GM21360 (cell line): ENCODE results near the gene PARD3.

ENCODE experiments used
- ATAC-seq: cut with Tn5 transposase; IDR thresholded peaks from one replicate; pipeline ENCODE4 v1.9.1; 2021; ENCODE audit warnings: mild to moderate bottlenecking, moderate library complexity; ENCODE audit not compliant: unreplicated experiment

Gene PARD3

DNA sequence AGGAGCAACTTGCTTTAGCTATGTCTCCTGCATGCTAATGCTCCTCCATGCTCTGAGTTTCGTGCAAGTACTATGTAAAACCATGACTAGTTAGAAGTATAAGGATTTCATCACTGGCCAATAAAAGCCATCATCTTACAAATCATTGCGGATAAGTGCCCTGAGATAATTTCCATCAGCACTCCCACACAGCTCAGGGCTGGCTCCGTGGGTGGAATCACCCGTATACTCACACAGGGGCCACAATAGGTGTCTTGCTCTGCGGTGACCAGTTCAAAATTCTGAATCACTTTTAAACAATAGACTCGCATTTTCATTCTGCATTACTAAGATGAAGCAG is 227.4 kb downstream of the PARD3 start:
- ATAC-seq, result no peak

DNA sequence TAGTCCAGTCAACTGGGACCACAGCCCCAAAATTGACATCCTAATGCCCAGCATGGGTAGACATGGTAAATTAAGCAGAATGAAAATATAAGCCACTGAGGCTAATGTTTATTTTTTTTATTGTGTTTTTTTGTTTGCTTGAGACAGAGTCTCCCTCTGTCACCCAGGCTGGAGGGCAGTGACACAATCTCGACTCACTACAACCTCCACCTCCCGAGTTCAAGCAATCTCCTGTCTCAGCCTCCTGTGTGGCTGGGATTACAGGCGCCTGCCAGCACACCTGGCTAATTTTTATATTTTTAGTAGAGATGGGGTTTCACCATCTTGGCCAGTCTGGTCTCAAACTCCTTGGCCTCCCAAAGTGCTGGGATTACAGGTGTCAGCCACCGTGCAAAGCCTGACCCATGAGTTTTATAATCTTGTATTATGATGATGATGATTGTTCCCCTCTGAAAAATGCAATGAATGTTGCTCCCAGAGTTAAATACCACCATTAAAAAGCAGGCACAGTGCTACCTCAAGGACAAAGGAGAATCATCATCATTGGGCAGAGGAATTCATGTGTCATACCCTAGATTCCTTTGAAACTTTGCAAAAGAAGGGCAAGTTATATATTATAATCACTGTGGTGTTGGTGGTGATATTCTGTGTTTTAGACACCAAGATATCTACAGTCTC is 228.0 kb downstream of the PARD3 start:
- ATAC-seq, result no peak

DNA sequence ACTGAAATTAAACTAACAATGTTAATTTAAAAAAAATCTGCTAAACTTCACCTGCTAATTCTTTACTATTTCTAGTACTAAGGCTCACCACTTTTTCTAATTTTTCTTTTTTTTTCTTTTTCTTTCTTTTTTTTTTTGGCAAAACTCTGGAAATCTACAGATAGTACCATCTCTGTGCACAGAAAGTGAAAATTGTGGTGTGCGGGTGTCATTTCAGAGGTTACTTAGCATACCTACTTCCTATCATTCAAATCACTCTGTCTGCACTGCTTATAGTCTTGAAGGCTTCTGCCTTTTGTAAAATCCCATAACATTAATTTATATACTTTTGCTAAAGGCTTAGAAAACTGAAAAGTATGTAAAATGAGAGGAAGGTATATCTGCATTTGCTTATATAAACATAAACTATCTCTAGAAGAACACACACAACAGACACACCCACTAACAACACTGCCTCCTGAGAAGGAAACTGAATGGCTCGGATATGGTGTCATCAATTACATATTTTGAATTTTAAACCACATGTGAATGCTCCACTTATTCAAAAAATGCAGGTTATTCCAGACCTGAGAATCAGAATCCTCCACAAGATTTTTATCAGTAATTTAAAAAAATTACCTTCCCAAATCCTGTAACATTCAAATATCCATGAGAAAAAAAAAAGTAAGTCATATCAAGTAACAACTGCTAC is 229.5 kb downstream of the PARD3 start:
- ATAC-seq, result no peak

DNA sequence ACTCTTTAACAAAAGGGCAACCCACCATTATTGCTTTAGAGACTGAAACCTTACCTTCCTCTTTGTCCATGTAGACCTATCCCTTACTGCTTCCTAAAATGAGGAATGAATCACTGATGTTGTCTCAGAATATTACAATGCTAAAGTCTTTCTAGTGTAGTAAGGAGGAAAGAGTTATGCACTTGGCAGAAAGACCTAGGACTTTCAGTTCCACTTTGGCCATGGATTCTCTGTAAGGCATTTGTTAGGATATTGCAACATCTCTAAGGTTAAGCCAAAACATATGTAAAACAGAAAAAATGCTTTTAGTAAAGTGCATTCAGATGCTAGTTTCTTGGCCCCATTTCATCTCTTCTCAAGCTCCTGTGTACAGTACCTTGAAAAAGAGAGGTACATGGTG is 230.9 kb downstream of the PARD3 start:
- ATAC-seq, result no peak

DNA sequence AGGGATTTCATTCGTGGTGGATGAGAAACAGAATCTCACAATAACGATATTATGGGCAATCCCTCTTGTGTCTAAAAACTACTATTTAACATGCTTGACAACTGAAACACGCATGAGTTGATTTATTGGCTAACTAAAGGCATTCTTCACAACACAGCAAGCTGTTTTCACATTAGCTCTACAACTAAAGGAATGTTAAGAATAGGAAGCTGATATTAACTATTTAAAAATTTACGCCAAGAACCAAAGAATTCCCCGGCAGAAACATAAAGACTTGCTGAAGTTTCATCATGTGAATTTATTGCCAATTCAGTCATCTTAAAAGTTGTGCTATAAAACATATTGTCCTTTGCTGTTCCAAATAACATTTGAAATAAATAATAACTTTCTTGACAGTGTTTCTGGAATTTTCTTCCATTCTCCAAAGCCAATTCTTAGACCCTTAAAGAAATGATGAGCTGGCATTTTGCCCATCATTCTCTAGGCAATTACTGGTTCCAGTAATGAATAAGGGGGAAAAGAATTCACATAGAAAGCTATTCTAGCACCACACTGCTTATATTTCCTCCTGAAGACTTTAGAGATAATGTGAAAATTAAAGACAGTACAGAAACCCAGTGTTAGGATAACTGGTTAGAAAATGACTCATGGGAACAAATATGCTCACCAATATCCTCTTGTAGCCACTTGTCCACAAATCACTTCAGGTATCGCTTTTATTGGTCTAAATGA is 233.1 kb downstream of the PARD3 start:
- ATAC-seq, result no peak

DNA sequence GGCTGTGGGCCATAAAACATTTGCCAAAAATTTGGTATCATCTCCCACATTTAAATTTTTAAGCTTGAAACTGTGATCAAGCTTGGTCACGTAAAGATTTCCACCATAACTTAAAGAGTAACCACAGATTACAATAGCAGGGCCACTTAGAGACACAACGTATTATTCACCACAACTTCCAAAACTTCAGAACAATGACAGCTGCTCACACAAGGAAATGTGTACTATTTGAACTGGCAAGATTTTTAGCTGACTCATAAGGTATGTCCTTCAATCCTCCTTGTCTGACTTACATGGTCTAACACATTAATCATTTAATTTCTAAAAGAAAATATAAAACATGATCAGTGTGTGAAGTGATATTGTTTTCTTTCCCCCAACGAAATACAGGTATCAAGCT is 234.5 kb downstream of the PARD3 start:
- ATAC-seq, result no peak

DNA sequence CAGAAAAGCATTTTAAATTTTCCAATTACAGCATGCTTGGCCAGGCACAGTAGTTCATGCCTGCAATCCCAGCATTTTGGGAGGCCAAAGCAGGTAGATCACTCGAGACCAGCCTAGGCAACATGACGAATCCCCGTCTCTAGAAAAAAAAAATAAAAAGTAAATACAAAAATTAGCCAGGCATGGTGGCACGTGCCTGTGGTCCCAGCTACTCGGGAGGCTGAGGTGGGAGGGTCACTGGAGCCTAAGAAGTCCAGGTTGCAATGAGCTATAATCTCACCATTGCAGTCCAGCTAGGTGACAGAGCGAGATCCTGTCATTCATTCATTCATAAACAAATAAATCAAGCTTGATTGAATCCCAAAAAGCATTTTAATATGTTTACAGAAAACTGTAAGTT is 234.9 kb downstream of the PARD3 start:
- no peak for ATAC-seq

DNA sequence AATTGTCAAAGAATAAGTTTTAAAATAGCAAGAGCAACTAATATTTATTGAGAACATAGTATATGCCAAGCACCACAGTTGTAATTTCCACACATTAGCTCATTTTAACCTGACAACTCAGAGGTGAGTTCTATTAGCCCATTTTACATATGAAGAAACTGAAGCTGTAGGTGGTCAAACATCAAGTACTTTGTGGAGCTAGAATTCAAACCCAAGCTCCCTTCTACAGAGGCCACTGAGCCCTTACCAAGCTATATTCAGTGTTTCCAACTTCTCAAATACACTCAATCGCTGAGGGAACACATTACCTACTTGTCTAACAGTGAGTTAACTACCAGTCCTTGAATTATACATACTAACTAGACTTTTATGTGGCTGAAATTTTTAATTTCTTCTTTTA is 236.6 kb downstream of the PARD3 start:
- ATAC-seq, result no peak

DNA sequence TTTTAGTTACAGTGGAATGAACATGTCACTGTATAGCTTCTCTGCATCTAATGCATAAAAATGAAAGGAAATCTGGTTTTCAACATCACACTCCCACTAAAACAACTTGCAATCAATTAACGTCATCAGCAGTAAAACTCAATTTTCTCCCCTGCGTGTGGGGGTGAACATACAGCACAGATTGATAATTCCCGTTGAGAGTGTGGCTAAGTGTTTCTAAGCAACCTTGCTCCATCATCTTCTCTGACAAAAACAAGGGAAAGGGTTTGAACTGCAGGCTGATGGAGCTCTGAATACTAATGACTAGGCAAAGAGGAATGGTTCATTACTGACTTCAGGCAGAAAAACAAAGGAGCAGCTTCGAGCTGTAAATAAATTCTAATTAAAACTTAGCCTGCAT is 238.3 kb downstream of the PARD3 start:
- ATAC-seq, result no peak

DNA sequence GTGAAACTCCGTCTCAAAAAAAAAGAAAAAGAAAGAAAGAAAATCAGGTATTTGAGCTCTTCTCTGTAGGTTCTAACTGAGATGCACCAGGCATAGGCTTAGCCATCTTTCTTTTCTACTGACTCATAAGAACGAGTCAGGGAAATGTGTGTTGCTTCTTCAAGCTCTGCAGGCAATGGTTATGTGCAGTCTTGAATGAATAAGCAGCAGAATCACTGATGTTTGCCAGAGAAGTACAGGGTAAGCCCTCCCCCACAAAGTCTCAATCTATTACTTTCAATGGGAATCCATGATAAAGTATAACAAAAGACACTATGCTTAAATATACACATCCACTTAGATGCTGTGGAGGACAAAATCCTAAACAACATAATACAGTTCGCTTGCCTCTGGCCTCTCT is 239.2 kb downstream of the PARD3 start:
- ATAC-seq, result no peak

DNA sequence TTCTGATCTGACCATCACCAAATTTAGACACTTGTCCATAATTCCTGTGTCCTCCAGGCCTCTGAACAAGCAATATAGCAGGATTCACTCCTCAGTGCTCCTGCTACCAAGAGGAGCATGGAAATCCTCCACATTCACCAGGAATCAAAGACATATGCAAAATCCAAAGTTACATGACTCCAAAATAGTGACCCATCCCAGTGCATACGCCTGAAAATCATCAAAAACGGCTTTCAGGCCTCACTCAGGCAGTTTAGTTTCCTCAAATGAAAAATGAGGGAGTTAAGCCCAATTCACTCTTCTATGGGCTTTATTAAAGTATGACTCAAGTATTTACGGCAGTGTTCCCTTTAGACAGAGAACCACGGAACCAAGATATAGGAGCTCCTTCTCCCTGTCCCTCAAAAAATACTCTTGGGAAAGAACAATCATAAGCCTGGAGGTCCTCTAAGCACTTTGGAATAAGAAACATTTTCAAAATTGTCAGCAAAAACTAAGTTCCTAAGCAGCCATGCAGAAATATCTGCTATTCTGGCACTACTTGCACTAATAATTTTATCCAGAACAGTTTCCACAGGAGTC is 240.7 kb downstream of the PARD3 start:
- no peak for ATAC-seq

DNA sequence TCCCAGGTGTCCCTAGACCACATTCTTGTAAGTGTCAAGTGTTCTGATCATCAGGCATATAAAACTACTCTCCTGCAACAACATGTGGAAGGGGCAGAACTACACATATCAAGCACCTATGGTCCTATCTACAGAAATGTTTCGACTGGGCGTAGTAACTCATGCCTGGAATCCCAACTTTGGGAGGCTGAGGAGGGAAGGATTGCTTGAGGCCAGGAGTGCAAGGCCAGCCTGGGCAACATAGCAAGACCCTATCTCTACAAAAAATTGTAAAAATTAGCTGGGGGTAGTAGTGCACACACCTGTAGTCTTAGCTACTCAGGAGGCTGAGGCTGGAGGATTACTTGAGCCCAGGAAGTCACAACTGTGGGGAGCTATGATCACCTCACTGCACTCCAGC is 244.2 kb downstream of the PARD3 start:
- ATAC-seq, result no peak

DNA sequence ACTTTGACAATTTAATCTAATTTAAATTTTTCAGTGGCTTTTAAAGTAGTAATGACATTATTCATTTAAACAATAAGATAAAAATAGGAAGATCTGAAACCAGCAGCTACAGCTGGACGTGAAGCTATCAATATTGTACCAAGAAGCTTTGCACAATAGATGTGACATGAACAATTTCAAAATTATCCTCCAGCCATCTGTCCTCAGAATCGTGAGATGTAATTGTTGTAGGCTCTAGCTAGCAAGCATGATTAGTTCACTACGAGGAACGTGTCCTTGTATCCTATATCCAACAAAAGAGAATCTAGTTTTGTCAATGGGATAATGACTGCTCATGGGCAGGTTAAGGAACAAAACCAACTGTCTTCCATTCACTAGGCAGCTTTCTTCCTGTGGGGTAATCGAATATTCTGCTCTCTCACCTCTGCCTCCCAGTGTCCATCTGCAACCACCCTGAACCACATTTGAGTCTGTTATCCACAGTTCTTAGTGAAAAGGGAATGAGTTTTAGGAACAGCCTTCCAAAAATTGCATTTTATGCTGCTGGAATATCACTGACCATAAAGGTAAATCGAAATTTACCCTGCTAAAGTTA is 247.3 kb downstream of the PARD3 start:
- ATAC-seq, result no peak

DNA sequence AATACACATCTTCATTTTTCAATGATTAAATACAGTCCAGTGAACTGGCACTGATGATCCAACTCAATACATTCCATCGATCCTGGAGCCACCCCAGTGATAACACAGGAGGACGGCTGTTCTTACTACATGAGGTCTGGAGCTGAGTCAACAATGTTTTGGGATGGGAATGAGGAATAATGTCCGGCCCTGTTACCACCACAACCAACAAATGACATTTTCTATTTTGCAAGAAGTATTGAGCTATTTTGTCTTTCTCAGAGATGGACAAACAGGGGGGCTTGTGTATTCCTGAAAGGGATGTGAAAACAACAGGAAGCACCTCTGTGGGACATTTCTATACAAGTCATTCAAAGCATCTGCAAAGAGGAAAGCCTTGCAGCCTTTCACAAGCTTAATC is 249.2 kb downstream of the PARD3 start:
- no peak for ATAC-seq

DNA sequence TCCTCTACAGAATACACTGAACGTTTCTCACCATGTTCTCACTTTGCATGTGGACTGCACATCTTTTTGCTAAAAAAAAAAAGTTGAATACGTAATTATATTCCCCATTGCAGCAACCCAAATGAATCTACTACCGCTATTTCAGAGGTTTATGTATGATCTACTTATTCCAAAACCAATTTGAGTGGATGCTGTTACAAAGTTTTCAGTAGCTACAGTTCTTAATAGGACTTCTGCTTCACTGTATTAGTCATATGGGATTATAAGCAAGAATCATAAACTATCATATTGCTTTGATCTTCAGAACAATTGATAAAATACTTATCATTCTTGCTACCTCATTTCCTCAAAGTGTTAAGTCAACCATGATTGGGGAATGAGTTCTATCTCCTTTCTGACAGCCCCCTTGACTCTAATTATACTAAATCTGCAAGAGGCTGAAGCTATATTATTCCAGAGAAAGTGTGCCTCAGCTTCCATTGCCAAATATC is 257.0 kb downstream of the PARD3 start:
- no peak for ATAC-seq

DNA sequence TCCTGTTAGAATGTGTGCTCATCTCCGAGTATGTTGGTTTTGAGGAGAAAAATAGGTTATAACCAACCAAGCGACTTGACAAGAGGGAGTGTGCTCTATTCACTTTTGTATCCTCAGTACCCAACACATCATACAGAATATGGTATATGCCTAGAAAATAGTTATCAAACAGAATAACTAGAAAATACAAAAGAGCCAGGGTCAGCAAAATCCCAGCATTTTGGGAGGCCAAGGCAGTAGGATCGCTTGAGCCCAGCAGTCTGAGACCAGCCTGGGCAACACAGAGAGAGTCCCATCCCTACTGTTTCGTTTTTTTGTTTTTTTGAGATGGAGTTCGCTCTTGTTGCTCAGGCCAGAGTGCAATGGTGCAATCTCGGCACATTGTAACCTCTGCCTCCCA is 257.9 kb downstream of the PARD3 start:
- no peak for ATAC-seq

DNA sequence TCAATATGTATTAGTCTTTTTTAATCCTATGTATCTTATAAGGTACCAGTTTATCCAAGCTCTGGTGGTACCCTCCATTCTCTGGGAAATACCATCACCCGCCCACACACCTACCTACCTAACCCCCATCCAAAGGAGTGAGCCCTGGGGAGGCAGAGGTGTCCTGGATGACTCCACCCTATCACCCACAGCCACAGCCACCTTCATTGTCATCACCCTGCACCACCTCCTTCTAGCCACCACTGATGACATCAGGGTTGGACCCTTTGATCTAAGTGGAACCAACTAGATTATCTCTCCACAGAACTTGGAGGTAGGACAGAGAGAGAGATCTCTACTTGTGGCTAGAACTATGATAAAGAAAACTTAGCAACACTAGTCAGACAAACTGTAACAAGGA is 259.4 kb downstream of the PARD3 start:
- ATAC-seq, result no peak

DNA sequence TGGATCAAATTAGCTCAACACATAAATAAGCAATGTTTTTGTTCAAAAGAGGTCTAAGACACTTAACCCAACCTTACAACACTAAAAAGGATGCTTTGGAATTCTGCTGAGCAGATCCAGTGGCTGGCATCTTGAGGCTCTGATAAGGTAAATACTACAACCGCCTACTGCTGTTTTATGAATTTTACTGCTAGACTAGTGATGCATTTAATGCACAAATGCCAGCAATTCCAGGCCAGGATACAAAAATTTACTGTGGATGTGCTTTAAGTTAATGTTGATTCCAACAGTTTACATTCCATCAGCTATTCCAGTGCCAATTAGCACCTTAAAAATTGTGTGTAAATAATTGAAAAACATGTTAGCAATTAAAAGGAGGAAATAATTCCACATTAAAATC is 261.3 kb downstream of the PARD3 start:
- ATAC-seq, result no peak

DNA sequence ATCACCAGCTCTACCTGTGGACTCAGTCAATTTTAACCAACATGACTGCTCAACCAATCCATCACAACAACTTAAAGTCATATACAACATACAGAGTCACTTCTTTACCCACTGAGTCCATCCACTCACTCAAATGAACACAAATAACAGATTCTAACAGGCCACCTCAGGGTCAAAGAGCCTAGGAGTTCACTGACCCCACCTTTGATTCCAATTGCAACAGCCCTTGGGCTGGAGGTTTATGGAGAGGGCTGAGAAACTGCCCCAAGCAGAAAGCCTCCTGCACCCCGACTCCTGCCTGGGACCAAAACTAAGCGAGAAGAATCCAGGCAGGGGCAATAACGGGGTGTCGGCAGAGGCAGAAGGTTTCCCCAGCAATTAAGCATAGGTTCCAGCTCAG is 263.8 kb downstream of the PARD3 start:
- no peak for ATAC-seq

DNA sequence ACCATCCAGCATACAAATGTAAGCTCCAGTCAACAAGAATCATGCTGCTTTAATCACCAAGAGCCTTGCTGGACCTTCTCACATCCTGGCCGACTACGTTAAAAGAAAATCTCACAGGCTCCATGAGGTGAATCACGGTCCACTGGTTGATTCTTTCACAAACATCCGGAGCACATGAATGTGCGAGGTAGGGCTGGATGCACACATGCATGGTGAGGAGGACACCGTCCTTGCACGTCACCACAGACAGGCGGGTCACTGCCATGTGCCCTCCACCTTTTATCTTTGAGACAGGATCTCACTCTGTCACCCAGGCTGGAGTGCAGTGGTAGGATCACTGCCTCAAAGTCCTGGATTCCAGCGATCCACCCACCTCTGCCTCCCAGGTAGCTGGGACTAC is 265.1 kb downstream of the PARD3 start:
- no peak for ATAC-seq

DNA sequence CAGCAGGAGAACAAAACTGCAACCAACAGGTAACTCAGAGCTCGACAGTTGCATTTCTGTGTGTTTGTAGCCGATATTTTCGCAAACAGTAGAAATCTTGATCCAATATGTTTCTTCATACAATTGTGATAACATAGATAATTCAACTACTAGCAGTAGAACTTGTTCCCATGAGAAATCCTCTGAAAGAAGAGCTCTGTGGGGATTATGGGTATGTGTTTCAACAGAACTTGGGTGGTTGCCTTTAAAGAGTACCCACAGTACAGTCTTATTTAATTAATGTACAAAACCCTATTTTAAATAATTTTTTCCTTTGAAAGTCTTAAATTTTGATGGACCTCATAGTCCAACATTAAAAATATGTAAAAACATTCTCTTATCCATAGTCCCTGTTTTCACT is 266.1 kb downstream of the PARD3 start:
- ATAC-seq, result no peak
